ENCODE measurements around the gene ZSCAN21.
"Not testable (repeated sequence)": the region's sequence is repeated elsewhere in the genome, so short reads cannot be mapped to it uniquely, and the experiment has no call there.

ZSCAN21 gene

GRCh38 chr7:100049441-100050291, at the start of gene ZSCAN21:
ZSCAN21 (plus strand) TSS chr7:100049774; CDS start chr7:100057007, 7,233 bp downstream.
- DNase-seq (ENCODE audit: low spot score): peak; percentile 95

GRCh38 chr7:100000239-100000638, 49.3 kb upstream of the ZSCAN21 start:
- DNase-seq (ENCODE audit: low spot score): no peak

- no peak for DNase-seq (ENCODE audit: low spot score)
These were observed 45.6 kb upstream of the ZSCAN21 start for GRCh38 chr7:100003711-100004661.

DNA sequence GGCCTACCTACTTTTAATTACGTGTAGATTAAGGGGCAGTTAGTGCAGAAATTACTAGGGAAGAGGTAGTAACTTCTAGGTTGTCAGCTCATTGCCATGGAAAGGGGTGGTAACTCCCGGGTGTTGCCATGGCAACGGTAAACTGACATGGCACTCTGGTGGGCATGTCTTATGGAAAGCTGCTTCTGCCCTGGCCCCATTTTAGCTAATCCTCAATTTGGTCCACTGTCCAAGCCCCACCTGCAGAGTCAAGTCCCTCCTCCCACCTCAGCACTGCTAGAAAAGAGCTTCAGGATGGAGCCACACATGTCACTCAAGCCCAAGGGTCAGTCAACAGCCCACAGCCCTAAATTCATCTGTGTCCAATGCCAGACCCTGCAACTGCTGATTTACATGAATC, 41.7 kb upstream of the ZSCAN21 start:
- no peak for DNase-seq (ENCODE audit: low spot score)

- DNase-seq (ENCODE audit: low spot score): no peak
These were observed 41.0 kb upstream of the ZSCAN21 start for GRCh38 chr7:100008525-100008924.

GRCh38 chr7:100009952-100010351, 39.6 kb upstream of the ZSCAN21 start:
- not testable (repeated sequence) for DNase-seq (ENCODE audit: low spot score)

DNA sequence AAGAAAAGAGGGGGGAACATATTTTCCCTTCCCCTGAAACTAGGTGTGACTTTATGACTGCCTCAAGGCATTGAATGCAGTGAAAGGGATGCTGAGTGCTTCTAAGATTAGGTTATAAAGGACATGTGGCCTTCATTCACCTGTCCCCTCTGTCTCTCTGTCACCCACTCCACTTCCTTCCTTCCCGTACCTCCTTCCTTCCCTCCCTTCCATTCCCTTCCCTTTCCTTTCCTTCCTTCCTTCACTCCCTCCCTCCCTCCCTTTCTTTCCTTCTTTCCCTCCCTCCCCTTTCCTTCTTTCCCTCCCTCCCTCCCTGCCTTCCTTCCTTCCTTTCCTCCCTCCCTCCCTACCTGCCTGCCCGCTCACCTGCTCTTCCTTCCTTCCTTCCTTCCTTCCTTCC, 38.7 kb upstream of the ZSCAN21 start:
- DNase-seq (ENCODE audit: low spot score): no peak

DNA sequence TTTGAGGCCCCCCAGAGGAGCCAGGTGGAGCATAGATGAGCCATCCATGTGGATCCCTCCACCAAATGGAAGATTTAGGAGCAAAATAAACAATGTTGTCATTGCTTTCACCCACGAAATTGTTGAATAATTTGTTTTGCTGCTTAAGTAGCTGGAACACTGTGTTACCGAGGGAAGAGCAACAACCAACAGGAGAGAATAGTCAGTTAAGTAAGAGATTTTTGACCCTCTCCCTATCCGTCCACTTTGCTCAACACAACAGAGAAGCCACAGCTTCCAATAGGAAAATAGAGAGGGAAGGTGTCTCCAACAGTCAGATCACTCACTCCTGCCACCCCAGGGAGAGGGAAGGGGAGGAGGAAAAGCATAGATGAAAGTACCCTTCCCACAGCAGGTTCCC, 38.1 kb upstream of the ZSCAN21 start:
- no peak for DNase-seq (ENCODE audit: low spot score)

DNA sequence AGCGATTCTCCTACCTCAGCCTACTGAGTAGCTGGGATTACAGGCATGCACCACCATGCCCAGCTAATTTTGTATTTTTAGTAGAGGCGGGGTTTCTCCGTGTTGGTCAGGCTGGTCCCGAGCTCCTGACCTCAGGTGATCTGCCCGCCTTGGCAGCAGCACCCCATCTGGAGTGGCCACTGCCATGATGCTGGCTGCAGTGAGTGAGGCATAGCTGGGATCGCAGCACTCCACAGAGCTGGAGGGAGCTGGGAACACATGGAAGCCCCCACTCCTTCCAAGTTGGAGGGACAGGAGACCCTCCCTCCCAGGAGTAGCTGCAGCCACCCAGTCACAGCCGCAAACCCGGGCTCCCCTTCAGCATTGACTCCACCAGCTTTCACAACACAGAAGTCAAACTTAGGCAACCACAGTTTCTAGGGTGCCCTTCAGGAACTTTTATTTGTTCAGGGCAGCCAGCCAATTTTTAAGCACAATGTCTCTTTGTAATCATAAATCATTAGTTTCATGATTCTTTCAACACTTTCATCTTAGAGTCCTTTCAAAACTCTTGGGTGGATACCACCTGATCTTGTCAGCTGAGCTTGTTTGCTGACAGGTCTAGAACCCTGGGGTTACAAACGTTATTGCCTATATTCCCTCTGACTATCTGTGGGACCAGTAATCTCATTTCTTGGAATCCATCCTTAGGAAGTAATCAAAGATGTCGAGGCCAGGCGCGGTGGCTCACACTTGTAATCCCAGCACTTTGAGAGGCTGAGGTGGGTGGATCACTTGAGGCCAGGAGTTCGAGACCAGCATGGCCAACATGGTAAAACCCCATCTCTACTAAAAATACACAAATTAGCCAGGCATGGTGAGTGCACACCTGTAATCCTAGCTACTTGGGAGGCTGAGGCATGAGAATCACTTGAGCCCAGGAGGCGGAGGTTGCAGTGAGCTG, 36.9 kb upstream of the ZSCAN21 start:
- not testable (repeated sequence) for DNase-seq (ENCODE audit: low spot score)

GRCh38 chr7:100013328-100013676, 36.3 kb upstream of the ZSCAN21 start:
- no peak for DNase-seq (ENCODE audit: low spot score)

DNA sequence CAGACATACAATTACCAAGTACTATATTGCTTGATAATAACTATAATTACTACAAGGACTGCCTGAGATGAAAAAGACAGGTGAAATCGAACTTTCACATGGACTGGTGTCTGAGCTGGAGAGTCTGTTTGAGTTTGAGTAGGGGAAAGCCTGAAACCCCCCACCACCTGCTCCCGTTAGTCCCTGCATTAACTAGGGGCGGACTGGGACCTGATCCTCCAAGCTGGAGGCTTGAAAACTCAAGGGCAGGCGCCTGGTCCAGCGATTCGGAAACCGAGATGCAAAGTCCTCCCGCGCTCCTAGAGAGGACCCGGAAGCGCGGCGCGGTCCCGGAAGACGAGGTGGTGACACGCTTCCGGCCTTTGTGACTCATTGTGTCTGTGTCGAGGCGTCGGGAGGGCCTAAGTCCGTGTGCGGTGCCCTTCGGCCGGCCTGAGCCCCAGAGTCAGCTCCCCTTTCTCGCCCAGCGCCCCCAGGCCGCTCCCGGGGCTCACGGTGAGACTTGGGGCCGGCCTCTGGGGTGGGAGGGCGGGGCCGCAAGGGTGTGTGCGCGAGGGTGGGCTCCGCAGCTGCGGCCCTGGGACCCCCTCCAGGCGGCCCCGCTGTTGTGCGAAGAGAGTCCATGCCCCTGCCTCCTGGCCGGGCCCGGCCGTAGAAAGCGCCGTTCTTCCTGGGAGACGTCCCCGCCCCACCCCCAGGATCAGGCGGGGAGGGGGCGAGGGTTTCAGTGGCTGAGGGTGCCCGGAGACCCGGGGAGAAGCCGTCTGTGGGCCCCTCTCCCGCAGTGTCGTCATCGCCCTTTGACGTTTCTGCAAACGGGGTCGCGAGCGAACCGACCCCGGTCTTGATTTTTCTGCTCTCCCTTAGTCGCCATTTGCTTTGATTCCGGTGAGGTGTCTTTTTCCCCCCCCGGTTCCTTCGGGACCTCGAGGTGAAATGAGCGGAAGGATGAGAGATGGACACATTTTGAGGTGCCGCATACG, 34.1 kb upstream of the ZSCAN21 start, which contains the start of gene ZKSCAN1:
Gene ZKSCAN1 (plus strand): TSS at position 365 of the 983 bp plus-strand sequence. CDS start 7,911 bp downstream, outside the sequence.
- peak; percentile 96 for DNase-seq (ENCODE audit: low spot score)

DNA sequence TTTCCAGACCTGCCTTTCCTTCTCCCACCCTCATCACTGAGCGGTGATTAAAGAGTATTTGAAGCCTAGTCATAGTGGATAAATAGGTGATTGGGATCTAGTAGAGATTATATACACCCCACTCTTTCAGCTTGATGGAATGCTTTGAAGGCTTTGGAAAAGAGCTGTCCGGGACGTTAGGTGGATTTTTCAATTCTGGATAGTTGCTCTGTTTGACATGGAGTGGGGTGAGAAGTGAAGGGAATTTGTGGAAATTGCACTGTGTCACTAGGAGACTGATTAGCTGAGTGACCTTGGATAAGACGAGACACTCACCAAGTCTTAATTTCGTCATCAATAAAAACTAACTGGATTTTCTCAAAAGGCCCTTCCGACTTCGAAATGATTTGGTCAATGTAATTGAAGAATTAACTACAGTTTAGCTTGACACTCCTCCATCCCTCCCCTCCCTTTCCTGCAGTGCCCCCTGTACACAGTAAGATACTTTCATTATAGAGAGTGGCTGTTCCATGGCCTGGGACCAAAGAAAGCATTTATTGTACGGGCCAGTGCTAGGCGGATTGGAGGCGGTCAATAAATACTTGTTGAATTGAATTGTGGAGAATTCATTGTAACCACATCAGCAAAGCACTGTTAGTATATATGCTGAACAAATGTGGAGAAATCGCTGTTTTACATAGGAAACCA, 33.2 kb upstream of the ZSCAN21 start:
- DNase-seq (ENCODE audit: low spot score): no peak

- no peak for DNase-seq (ENCODE audit: low spot score)
These were observed 32.3 kb upstream of the ZSCAN21 start for GRCh38 chr7:100017300-100017699.

GRCh38 chr7:100017875-100018274, 31.7 kb upstream of the ZSCAN21 start:
- DNase-seq (ENCODE audit: low spot score): no peak

DNA sequence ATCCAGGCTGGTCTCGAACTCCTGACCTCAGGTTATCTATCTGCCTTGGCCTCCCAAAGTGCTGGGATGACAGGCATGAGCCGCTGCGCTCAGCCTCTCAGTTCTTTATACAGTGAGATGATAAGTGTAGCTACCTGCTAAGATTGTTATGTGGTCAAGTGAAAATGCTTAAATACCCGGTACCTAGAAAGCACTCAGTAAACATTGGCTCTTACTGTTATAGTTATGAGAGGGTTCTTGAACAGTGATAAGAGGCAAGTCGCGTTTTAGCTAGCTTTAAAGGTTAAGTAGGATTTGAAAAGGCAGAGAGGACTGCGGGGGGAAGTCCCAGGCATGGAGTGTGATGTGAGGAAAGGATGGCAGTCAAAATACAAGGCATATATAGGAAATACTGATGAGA, 29.7 kb upstream of the ZSCAN21 start:
- no peak for DNase-seq (ENCODE audit: low spot score)

- peak; percentile 21 for DNase-seq (ENCODE audit: low spot score)
These were observed 28.3 kb upstream of the ZSCAN21 start for GRCh38 chr7:100021297-100021696.

GRCh38 chr7:100022621-100023020, 27.0 kb upstream of the ZSCAN21 start:
- no peak for DNase-seq (ENCODE audit: low spot score)

GRCh38 chr7:100023526-100023925, 26.0 kb upstream of the ZSCAN21 start:
- no peak for DNase-seq (ENCODE audit: low spot score)

- DNase-seq (ENCODE audit: low spot score): no peak
These were observed 25.5 kb upstream of the ZSCAN21 start for GRCh38 chr7:100024020-100024619.

Measured in GM03348 (cell line).